Endothelial cell of umbilical vein (primary cell): ENCODE results near the gene USP4. TPM values are rescaled to one million over a fixed set of nuclear protein-coding genes. Genes with fewer than 3 reads are reported as not detected.

Experiments
- BruUV-seq: library from RNA; stranded (reverse); fragments of 400-500 nt; replicated peaks from 2 replicates; lab custom pipeline; 2021; lab: Mats Ljungman, UMichigan
- CTCF ChIA-PET: fragments of 300-600, 350-600 bp; sonication (Branson Sonifier 250); formaldehyde crosslinking; loops from one replicate; lab custom pipeline; 2021; ENCODE audit warnings: antibody characterized with exemption, inconsistent platforms; lab: Charles Lee
- POLR2A ChIA-PET: fragments of 300-600, 350-600 bp; sonication (Branson Sonifier 250); formaldehyde crosslinking; loops from one replicate; lab custom pipeline; 2021; ENCODE audit warnings: antibody characterized with exemption, inconsistent platforms; lab: Charles Lee
- DNase-seq: peaks from one replicate; pipeline ENCODE4 v3.0.0-alpha.2; 2011; ENCODE audit warnings: low read depth, low spot score
- FAIRE-seq: peaks from 2 replicates; lab custom pipeline; 2011; peaks lifted over from hg19 to GRCh38; lab: Jason Lieb, UNC
- H2AFZ ChIP-seq: 2 replicates; pipeline ENCODE4 v1.6.0; 2012; ENCODE audit warnings: low read depth, low read length, control low read depth, inconsistent platforms
- H3K27ac ChIP-seq: 2 replicates; pipeline ENCODE4 v1.5.1; 2011; ENCODE audit warnings: low read depth, mild to moderate bottlenecking, control low read depth, low read length, moderate library complexity; ENCODE audit not compliant: insufficient read depth
- H3K27me3 ChIP-seq, 2 experiments: 2 replicates each; pipeline versions ENCODE4 v1.6.0 to v1.6.1; 2011; ENCODE audit warnings: low read length in 2 of 2, mixed read lengths in 1 of 2; ENCODE audit not compliant: control insufficient read depth in 2 of 2, insufficient read depth in 2 of 2
- H3K36me3 ChIP-seq, 2 experiments: 2 replicates in 1 of 2; 3 replicates in 1 of 2; pipeline ENCODE4 v1.5.1; 2011; ENCODE audit warnings: low read length in 2 of 2, mild to moderate bottlenecking in 1 of 2, moderate library complexity in 1 of 2; ENCODE audit not compliant: control insufficient read depth in 2 of 2, insufficient read depth in 2 of 2; ENCODE audit errors: extremely low read depth in 1 of 2
- H3K4me1 ChIP-seq: 3 replicates; pipeline ENCODE4 v1.5.1; 2011; ENCODE audit warnings: mild to moderate bottlenecking, low read length; ENCODE audit not compliant: control insufficient read depth, insufficient read depth; ENCODE audit errors: extremely low read depth
- H3K4me2 ChIP-seq: 2 replicates; pipeline ENCODE4 v1.6.1; 2011; ENCODE audit warnings: low read length, control low read depth, mixed read lengths; ENCODE audit not compliant: insufficient read depth
- H3K4me3 ChIP-seq, 3 experiments: fragments of 200-600 bp in 1 of 3; sonication (generic), shearing (Covaris generic) in 1 of 3; replicated peaks in 1 of 3; 2 replicates each; pipeline ENCODE4 v1.5.1; 2011 to 2016; ENCODE audit warnings: control low read depth in 3 of 3, low read length in 3 of 3, mild to moderate bottlenecking in 2 of 3, inconsistent platforms in 1 of 3, low read depth in 1 of 3, moderate library complexity in 1 of 3; ENCODE audit not compliant: insufficient read depth in 1 of 3
- H3K79me2 ChIP-seq: 2 replicates; pipeline ENCODE4 v1.6.0; 2012; ENCODE audit warnings: low read length, inconsistent platforms; ENCODE audit not compliant: control insufficient read depth, insufficient read depth
- H3K9ac ChIP-seq: replicated peaks from 2 replicates; pipeline ENCODE3; 2011; ENCODE audit warnings: low read length, control low read depth; ENCODE audit not compliant: insufficient read depth; ENCODE audit errors: extremely low read depth
- H3K9me1 ChIP-seq: replicated peaks from 3 replicates; pipeline ENCODE4 v1.6.0; 2011; ENCODE audit warnings: mild to moderate bottlenecking, low read length; ENCODE audit not compliant: control insufficient read depth, insufficient read depth; ENCODE audit errors: extremely low read depth
- H3K9me3 ChIP-seq: replicated peaks from 2 replicates; pipeline ENCODE4 v1.5.1; 2012; ENCODE audit warnings: low read length, inconsistent platforms; ENCODE audit not compliant: control insufficient read depth, insufficient read depth
- H4K20me1 ChIP-seq: replicated peaks from 2 replicates; pipeline ENCODE3; 2011; ENCODE audit warnings: mild to moderate bottlenecking, low read length; ENCODE audit not compliant: control insufficient read depth, insufficient read depth; ENCODE audit errors: extremely low read depth
- EZH2 ChIP-seq: IDR thresholded peaks from 2 replicates; pipeline ENCODE4 v1.6.1; 2012; ENCODE audit warnings: borderline replicate concordance, low read depth, mild to moderate bottlenecking, moderate library complexity, low read length, inconsistent platforms; ENCODE audit not compliant: severe bottlenecking
- FOS ChIP-seq: IDR thresholded peaks from 2 replicates; pipeline ENCODE4 v1.6.1; 2011; ENCODE audit warnings: mild to moderate bottlenecking, low read length, moderate library complexity, borderline replicate concordance; ENCODE audit not compliant: insufficient read depth
- GATA2 ChIP-seq: IDR thresholded peaks from 2 replicates; pipeline ENCODE4 v1.7.0; 2011; ENCODE audit warnings: low read depth, mild to moderate bottlenecking, moderate library complexity, mixed read lengths, low read length; ENCODE audit not compliant: insufficient read length, insufficient read depth
- JUN ChIP-seq: IDR thresholded peaks from 2 replicates; pipeline ENCODE4 v1.6.1; 2011; ENCODE audit warnings: borderline replicate concordance, low read depth; ENCODE audit not compliant: insufficient read length, insufficient read depth
- MYC ChIP-seq: IDR thresholded peaks from one replicate; pipeline ENCODE4 v1.6.1; 2011; ENCODE audit warnings: mild to moderate bottlenecking, low read depth, low read length
- POLR2A ChIP-seq: IDR thresholded peaks from 2 replicates; pipeline ENCODE4 v1.6.1; 2012; ENCODE audit warnings: low read depth, mild to moderate bottlenecking, control low read depth, low read length
- dilution Hi-C: fragments of 300-500 bp; cut with MboI; formaldehyde crosslinking; loops from one replicate; pipeline ENCODE4 v1.15.0; 2019; ENCODE audit warnings: low sequenced_read_pairs; ENCODE audit not compliant: extremely low pct_ligation_motif_present
- intact Hi-C: fragments of 100-400 bp; cut with micrococcal nuclease; formaldehyde crosslinking; loops from one replicate; pipeline ENCODE4 v1.10.0; 2022
- polyA plus RNA-seq, 4 experiments: library from polyadenylated mRNA; depleted of rRNA in 3 of 4; stranded (reverse) in 3 of 4; unstranded in 1 of 4; fragments of >200 nt; gene quantifications; 2 replicates each; pipeline versions ENCODE4 v1.2.1 to v1.2.3, GENCODE V29; 2011 to 2012; ENCODE audit warnings: missing spikeins in 1 of 4
- total RNA-seq: library from RNA; stranded (reverse); gene quantifications from 2 replicates; pipeline ENCODE4 v1.2.3, GENCODE V29; 2021
- TF ChIP-seq, protein P1 (sequence below), 2 donors: IDR thresholded peaks; 1 replicate in 1 of 2; 2 replicates in 1 of 2; pipeline ENCODE4 v1.5.1; 2011; ENCODE audit warnings: low read length in 2 of 2, mild to moderate bottlenecking in 2 of 2, moderate library complexity in 2 of 2, control low read depth in 1 of 2, inconsistent platforms in 1 of 2, low read depth in 1 of 2; ENCODE audit not compliant: insufficient read depth in 1 of 2; ENCODE audit errors: extremely low read depth in 1 of 2
- TF ChIP-seq, protein P2 (sequence below): IDR thresholded peaks from 2 replicates; pipeline ENCODE4 v1.6.1; 2011; ENCODE audit not compliant: insufficient read depth, insufficient read length

Gene USP4
- total and polyA plus RNA-seq, 2 donors (not counting 3 experiments of a cell fraction or from before 2014, with no cell fraction given) = 39.1 to 61.3 TPM

DNA sequence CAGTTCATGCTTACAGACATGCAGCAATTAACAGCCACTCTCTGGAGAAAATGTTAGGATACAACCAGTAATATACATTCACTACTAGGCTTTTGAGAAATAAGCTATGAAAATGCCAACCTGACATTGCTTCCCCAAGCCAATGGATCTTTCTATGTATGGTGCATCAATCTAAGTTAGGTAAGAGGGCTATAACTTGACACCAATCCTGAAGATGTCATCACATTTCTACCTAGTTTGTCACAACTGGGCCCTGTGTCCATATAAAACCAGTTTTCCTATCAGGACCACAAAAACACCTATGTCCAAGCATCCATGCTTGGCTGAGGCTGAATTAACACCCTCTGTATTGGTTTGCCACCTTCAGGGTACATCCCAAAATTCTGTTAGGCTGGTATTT, 32.1 kb upstream of the USP4 start:
- no peaks in the 10 kb centered on the region for H3K27me3 ChIP-seq
- ChIA-PET POLR2A (no interaction called here), CTCF (no interaction called here)
- no peak overlapping the region for H3K27ac ChIP-seq
- FAIRE-seq (no peak), DNase-seq (no peak)
- H3K4me3 ChIP-seq = no peak overlapping the region
- H3K79me2 ChIP-seq = peaks cover 91% of the 10 kb centered on the region
- H3K9me1 ChIP-seq = no peaks in the 10 kb centered on the region
- peaks cover 11% of the 10 kb centered on the region for H4K20me1 ChIP-seq
- no TSS peak for BruUV-seq
- no peaks in the 10 kb centered on the region for H3K4me1 ChIP-seq
- H3K4me2 ChIP-seq = no peak overlapping the region
- no peak overlapping the region for H3K9ac ChIP-seq
- TF ChIP-seq POLR2A (no peak), GATA2 (no peak), EZH2 (no peak), FOS (no peak), MYC (no peak), JUN (no peak)
- TF ChIP-seq, protein P1, sequence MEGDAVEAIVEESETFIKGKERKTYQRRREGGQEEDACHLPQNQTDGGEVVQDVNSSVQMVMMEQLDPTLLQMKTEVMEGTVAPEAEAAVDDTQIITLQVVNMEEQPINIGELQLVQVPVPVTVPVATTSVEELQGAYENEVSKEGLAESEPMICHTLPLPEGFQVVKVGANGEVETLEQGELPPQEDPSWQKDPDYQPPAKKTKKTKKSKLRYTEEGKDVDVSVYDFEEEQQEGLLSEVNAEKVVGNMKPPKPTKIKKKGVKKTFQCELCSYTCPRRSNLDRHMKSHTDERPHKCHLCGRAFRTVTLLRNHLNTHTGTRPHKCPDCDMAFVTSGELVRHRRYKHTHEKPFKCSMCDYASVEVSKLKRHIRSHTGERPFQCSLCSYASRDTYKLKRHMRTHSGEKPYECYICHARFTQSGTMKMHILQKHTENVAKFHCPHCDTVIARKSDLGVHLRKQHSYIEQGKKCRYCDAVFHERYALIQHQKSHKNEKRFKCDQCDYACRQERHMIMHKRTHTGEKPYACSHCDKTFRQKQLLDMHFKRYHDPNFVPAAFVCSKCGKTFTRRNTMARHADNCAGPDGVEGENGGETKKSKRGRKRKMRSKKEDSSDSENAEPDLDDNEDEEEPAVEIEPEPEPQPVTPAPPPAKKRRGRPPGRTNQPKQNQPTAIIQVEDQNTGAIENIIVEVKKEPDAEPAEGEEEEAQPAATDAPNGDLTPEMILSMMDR (IDR thresholded peaks at IDR 0.05; ENCODE audit: extremely low read depth in 1 of 2, insufficient read depth in 1 of 2, low read depth in 1 of 2, low read length in 2 of 2) = no peak
- TF ChIP-seq, protein P2, sequence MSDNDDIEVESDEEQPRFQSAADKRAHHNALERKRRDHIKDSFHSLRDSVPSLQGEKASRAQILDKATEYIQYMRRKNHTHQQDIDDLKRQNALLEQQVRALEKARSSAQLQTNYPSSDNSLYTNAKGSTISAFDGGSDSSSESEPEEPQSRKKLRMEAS = no peak
- peaks cover 26 to 30% of the 10 kb centered on the region in 2 experiments for H3K36me3 ChIP-seq
- H3K9me3 ChIP-seq = no peaks in the 10 kb centered on the region
- intact Hi-C loops (no loop called here), dilution Hi-C loops (no loop called here)
- no peak overlapping the region for H2AFZ ChIP-seq
